Caki2 (cell line): ENCODE data around the gene VCP. TPM values are rescaled to one million over a fixed set of nuclear protein-coding genes. Genes with fewer than 3 reads are reported as not detected.

ENCODE experiments used
- DNase-seq: peaks from one replicate; pipeline ENCODE4 v3.0.0-alpha.2; 2015; ENCODE audit warnings: low read depth
- in situ Hi-C: cut with HindIII; loops from 2 replicates; pipeline ENCODE4 v1.10.0; 2016; ENCODE audit warnings: low sequenced_read_pairs, low pct_unique_long_range_greater_than_20kb, mixed read lengths
- total RNA-seq: library from RNA; depleted of rRNA; stranded (reverse); fragments of >200 nt; shearing (Covaris generic); gene quantifications from 2 replicates; pipeline ENCODE4 v1.2.3, GENCODE V29; 2014; ENCODE audit warnings: low replicate concordance

VCP gene
- total RNA-seq, 1 experiment from 2014 or later, result 118 TPM

GRCh38 chr9:35074141-35074540, 1.7 kb upstream of the VCP start:
- no peak for DNase-seq
- in situ Hi-C loops, result no loop called here

GRCh38 chr9:35073279-35073612, 821 bp upstream of the VCP start:
- in situ Hi-C loops, result no loop called here
- no peak for DNase-seq

- DNase-seq, result peak; percentile 81
Observed at GRCh38 chr9:35071814-35072460, 488 bp downstream of the VCP start.

GRCh38 chr9:35070823-35071813, 1.3 kb downstream of the VCP start:
- no peak for DNase-seq
- in situ Hi-C loops, result no loop called here

More at GRCh38 chr9:35071814-35072460, 488 bp downstream of the VCP start:
- in situ Hi-C loops, result no loop called here

GRCh38 chr9:35069020-35069419, 3.4 kb downstream of the VCP start:
- in situ Hi-C loops, result no loop called here
- no peak for DNase-seq

GRCh38 chr9:35067056-35067455, 5.4 kb downstream of the VCP start:
- in situ Hi-C loops, result no loop called here
- no peak for DNase-seq

GRCh38 chr9:35060548-35061207, 11.7 kb downstream of the VCP start:
- in situ Hi-C loops, result no loop called here
- no peak for DNase-seq

- in situ Hi-C loops, result no loop called here
- DNase-seq, result no peak
Observed at GRCh38 chr9:35059438-35059837, 13.0 kb downstream of the VCP start.

GRCh38 chr9:35057271-35057620, 15.2 kb downstream of the VCP start:
- DNase-seq, result no peak
- in situ Hi-C loops, result no loop called here

GRCh38 chr9:35056571-35057270, 15.7 kb downstream of the VCP start:
- no peak for DNase-seq
- in situ Hi-C loops, result no loop called here

- DNase-seq, result no peak
- in situ Hi-C loops, result no loop called here
Observed at GRCh38 chr9:35054871-35055644, 17.4 kb downstream of the VCP start.

- DNase-seq, result no peak
- in situ Hi-C loops, result no loop called here
Observed at GRCh38 chr9:35054185-35054835, 18.1 kb downstream of the VCP start.

GRCh38 chr9:35051069-35051967, 21.1 kb downstream of the VCP start:
- peak; percentile 21 for DNase-seq
- in situ Hi-C loops, result no loop called here

- in situ Hi-C loops, result no loop called here
- no peak for DNase-seq
Observed at GRCh38 chr9:35048511-35048910, 23.9 kb downstream of the VCP start.

- no peak for DNase-seq
- in situ Hi-C loops, result no loop called here
Observed at GRCh38 chr9:35044071-35044470, 28.4 kb downstream of the VCP start.

- no peak for DNase-seq
- in situ Hi-C loops, result no loop called here
Observed at GRCh38 chr9:35042891-35043545, 29.4 kb downstream of the VCP start.
